ENCODE data around the gene C15orf62.

GRCh38 chr15:40787344-40787841 is 17.6 kb downstream of the C15orf62 start:
- TF ChIP-seq CTCF (IDR thresholded peaks at IDR 0.05) (no peak), ZFX (IDR thresholded peaks at IDR 0.05; ENCODE audit: borderline replicate concordance) (no peak)
